ENCODE data around the gene VPS13D.
"Not testable (repeated sequence)": the region's sequence is repeated elsewhere in the genome, so short reads cannot be mapped to it uniquely, and the experiment has no call there.

The VPS13D gene

DNA sequence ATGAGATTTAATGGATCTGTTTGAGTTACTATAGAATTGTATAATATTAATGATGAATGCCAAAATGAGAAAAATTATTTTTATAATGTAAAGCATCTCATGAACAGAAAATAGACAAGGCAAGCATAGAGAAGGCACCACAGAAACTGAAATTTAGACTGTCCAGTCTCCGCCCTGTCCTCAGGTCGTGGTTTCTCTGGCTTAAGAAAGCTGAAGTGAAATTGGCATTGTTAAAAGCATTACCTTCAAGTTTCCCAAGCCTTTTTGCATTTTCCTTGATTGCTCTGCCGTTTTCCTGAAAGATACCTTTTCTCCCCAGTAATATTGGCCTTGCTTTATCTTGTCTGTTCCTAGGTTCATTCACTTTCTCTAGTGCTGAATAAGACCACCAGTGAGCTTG lies 58.0 kb downstream of the VPS13D start:
- no peak for DNase-seq

DNA sequence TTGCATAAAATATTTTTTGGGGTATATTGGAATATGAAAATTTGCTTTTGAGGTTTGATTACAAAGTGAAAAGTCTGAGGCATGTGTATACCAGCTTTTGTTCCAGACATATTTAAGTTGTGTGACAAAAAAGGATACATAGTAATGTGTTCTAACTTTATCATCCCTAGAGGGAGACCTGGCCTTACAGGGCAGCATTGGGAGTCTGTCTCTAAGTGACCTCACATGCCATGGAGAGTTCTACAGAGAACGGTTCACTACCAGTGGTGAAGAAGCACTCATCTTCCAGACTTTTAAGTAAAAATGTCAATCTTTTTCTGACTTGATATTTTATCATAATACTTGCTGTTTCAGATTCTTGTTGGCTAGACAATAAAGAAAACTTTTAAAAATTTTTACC lies 61.0 kb downstream of the VPS13D start:
- no peak for DNase-seq

- DNase-seq: no peak
These were observed 63.6 kb downstream of the VPS13D start for GRCh38 chr1:12293416-12293815.

GRCh38 chr1:12294076-12294475 lies 64.2 kb downstream of the VPS13D start:
- DNase-seq: no peak

- DNase-seq: no peak
These were observed 66.2 kb downstream of the VPS13D start for GRCh38 chr1:12296016-12296415.

DNA sequence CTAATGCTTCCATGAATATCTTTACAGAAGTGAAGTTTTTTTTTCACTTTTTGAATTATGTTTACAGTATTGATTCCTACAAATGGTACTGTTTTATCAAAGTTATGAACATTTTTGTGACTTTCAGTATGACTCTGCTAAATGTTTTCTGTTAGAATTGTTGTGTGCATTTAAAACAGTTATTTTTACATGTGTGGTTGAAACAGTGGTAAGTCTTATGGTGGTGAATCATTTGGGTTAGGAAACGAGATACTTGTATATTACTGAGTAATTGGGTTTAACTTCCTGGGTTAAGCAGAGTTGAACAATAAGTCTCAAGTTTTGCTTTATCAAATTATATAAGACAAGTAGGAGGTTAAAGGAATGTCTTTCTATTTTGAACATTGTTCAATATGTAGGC lies 66.8 kb downstream of the VPS13D start:
- no peak for DNase-seq

DNA sequence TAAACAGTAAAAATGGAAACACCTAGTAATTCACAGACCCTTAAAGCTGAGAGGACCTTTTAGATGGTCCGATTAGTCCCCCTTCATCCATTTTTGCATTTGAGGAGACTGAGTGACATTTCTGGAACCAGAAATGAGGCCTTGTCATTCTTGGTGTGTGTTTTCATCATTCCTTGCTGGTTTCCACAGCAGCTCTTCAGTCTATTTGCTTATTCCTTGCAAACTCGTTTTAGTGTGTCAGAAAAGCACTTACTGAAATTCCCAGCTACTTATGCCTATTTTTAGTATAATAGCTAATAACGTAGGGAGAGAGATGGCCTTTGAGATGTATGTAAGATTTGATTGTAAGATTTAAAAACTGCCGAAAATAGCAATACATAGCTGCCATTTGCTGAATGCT lies 70.9 kb downstream of the VPS13D start:
- no peak for DNase-seq

GRCh38 chr1:12301518-12302237 lies 71.8 kb downstream of the VPS13D start:
- DNase-seq: no peak

GRCh38 chr1:12302798-12303447 lies 73.1 kb downstream of the VPS13D start:
- no peak for DNase-seq

DNA sequence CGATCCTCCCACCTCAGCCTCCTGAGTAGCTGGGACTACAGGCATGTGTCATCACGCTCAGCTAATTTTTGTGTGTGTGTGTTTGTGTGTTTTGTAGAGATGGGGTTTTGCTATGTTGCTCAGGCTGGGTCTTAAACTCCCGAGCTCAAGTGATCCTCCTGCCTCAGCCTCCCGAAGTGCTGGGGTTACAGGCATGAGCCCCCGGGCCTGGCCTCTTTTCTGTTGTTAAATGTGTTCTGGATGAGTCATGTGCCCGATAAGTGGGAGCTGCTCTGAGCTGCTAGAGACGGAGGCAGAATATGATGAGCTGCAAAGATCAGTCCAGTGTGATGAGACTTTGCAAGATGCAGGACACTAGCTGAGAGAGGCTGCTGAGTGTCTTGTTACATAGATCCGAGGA lies 75.5 kb downstream of the VPS13D start:
- DNase-seq: no peak

DNA sequence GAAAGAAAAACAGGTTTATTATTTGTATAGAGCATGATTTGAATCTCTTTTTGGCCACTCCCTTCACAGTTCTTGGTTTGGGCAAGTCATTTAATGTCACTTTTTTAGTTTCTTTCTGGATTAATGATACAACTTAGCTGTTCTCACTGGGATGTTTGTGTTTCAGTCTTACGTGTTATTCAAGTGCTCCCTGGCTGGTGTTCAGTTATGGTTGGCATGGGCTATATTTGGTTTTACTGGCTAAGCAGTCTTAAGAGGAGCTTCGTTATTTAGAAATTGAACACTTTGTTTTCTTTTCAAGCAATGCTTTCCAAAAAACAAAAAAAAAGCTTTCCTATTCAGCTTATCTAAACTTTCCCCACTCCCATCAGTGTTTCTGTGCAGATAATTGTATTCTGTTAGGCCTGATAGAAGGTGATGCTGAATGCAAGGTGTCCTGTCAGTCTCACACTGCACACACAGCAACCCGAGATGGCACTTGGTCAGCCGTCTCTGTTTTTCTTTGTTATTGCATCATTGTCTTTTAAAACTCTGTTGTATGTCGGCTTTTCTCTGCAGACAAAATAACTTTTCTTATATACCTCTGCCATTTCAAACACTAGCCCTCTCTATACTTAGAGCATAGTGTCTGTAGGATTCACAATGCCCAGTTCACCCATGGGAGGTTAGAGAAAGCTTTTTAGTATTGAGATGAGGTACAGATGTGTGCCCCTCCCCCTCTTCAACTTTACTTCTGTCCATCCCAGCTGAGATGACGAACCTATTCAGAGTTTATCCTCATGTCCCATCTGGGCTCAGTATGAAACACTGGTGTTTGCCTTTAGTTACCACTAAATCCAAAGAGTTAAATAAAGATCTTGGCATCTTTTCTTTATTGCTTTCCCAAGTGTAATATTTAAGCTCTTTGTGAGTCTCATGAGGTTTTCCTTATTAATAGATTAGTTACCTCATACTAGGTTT lies 80.2 kb downstream of the VPS13D start:
- DNase-seq: no peak

GRCh38 chr1:12314333-12314903 lies 84.6 kb downstream of the VPS13D start:
- peak; percentile 28 for DNase-seq

- no peak for DNase-seq
These were observed 85.3 kb downstream of the VPS13D start for GRCh38 chr1:12315146-12315545.

- DNase-seq: no peak
These were observed 86.5 kb downstream of the VPS13D start for GRCh38 chr1:12316331-12316730.

- no peak for DNase-seq
These were observed 90.7 kb downstream of the VPS13D start for GRCh38 chr1:12320486-12320885.

GRCh38 chr1:12324423-12324822 lies 94.6 kb downstream of the VPS13D start:
- DNase-seq: no peak

DNA sequence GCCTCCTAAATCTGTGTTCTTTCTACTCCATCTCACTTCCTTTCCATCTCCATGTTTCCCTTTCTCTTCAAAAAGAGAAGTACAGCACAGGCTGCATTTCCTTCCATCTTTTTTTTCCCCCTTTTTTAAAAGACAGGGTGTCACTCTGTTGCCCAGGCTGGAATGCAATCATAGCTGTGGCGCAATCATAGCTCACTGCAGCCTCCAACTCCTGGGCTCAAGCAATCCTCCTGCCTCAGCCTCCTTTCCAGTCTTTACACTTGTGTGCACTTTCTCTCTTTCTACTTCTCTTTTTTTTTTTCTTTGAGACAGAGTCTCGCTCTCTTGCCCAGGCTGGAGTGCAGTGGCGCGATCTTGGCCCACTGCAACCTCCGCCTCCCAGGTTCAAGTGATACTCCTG lies 95.1 kb downstream of the VPS13D start:
- not testable (repeated sequence) for DNase-seq

- DNase-seq: no peak
These were observed 97.2 kb downstream of the VPS13D start for GRCh38 chr1:12326986-12327385.

- DNase-seq: no peak
These were observed 97.7 kb downstream of the VPS13D start for GRCh38 chr1:12327566-12327965.

GRCh38 chr1:12333036-12333785 lies 103.4 kb downstream of the VPS13D start:
- no peak for DNase-seq

DNA sequence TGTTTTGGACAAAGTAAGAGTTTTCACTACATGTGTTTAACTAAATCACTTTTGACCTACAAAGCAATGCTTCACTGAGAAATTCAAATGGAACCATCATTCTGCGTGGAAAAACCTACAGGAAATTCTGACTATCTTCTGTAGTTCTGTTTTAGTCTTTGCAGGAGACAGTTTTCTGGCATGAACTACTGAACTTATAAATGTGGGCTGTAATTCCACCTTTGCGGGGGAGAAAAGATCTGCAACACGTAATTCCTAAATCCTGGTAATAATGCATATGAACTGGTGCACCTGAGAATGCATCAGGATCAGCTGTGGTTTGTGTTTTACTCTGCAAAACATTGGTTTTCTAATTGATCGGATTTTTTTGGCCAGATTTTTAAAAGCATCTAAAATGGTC lies 106.0 kb downstream of the VPS13D start:
- no peak for DNase-seq

DNA sequence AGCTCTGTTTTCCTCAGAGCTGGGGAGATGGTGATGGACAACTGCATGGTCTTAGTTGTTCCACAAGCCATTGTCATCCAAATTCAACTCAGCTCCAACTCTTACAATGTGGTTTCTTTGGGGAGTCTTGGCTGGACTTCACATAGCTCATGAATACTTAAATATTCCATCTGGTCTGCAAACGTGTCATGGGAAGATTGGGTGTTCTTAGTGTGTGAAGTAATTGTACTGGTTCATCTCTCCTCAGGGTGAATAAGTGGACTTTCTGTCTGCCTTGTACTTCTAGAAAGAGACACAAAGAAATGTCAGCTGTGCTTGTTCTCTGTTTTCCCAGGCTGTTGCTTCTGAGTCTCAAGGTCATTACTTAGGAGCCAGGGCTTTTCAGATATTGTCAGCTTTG lies 106.6 kb downstream of the VPS13D start:
- no peak for DNase-seq

All from central memory CD4-positive, alpha-beta T cell (primary cell).